ENCODE data around the gene MACROD2.

MACROD2 gene

DNA sequence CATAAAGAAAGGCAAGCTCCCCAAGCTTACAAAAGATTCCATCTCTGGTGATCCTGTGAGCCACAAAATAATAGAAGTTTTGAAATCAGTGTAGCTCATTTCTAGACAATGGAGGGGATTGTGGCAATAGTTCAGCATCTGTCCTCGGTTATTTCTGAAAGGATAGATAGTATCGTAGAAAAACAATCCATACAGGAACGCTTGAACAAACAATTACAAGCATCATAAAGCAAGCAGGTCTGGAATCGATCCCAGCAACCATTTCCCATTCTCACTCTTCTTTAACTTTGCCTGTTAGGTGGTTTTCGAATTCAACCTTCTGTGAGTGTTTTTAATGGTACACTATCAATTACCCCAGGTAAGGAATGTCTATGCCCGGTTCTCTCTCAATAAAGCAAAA, 1646.8 kb downstream of the MACROD2 start:
- TF ChIP-seq FOXP2 (optimal IDR thresholded peaks at IDR 0.05; ENCODE audit: borderline replicate concordance, extremely low read depth, extremely low read length, insufficient read depth) (no peak), POLR2AphosphoS5 (IDR thresholded peaks at IDR 0.05; ENCODE audit: low read depth, low read length) (no peak), REST (IDR thresholded peaks at IDR 0.05; ENCODE audit: insufficient read depth in 1 of 2, low read depth in 2 of 2, low read length in 2 of 2) (no peak), TAF1 (IDR thresholded peaks at IDR 0.05; ENCODE audit: borderline replicate concordance, insufficient read depth, low read length) (no peak), SIN3A (IDR thresholded peaks at IDR 0.05; ENCODE audit: borderline replicate concordance, insufficient read depth, low read length) (no peak)

- TF ChIP-seq SIN3A (IDR thresholded peaks at IDR 0.05; ENCODE audit: borderline replicate concordance, insufficient read depth, low read length) = no peak
- no peak for TF ChIP-seq POLR2AphosphoS5 (IDR thresholded peaks at IDR 0.05; ENCODE audit: low read depth, low read length)
- no peak for TF ChIP-seq FOXP2 (optimal IDR thresholded peaks at IDR 0.05; ENCODE audit: borderline replicate concordance, extremely low read depth, extremely low read length, insufficient read depth)
- no peak for TF ChIP-seq REST (IDR thresholded peaks at IDR 0.05; ENCODE audit: insufficient read depth in 1 of 2, low read depth in 2 of 2, low read length in 2 of 2)
- no peak for TF ChIP-seq TAF1 (IDR thresholded peaks at IDR 0.05; ENCODE audit: borderline replicate concordance, insufficient read depth, low read length)
These were observed 1647.4 kb downstream of the MACROD2 start for GRCh38 chr20:15642676-15643075.

GRCh38 chr20:15643713-15644112, 1648.4 kb downstream of the MACROD2 start:
- no peak for TF ChIP-seq FOXP2 (optimal IDR thresholded peaks at IDR 0.05; ENCODE audit: borderline replicate concordance, extremely low read depth, extremely low read length, insufficient read depth)
- no peak for TF ChIP-seq TAF1 (IDR thresholded peaks at IDR 0.05; ENCODE audit: borderline replicate concordance, insufficient read depth, low read length)
- TF ChIP-seq POLR2AphosphoS5 (IDR thresholded peaks at IDR 0.05; ENCODE audit: low read depth, low read length) = no peak
- no peak for TF ChIP-seq REST (IDR thresholded peaks at IDR 0.05; ENCODE audit: insufficient read depth in 1 of 2, low read depth in 2 of 2, low read length in 2 of 2)
- no peak for TF ChIP-seq SIN3A (IDR thresholded peaks at IDR 0.05; ENCODE audit: borderline replicate concordance, insufficient read depth, low read length)

DNA sequence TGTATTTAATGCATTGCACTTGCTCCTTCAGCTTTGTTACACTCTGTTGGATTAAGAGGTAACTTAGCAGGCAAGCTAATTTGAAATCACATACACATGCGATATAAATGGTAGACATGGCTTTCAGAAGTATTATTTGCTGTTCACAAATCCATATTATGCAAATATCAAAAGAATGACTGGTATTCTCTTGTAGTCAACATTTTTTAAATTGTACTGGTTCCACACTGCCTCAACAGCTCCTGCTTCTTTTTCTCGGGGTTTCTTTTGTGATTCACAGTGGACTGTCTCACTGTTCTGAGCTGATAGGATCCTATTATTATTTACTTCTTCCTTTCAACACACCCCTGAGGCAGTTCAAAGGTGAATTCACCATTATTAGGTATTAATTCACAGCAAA, 1650.5 kb downstream of the MACROD2 start:
- TF ChIP-seq POLR2AphosphoS5 (IDR thresholded peaks at IDR 0.05; ENCODE audit: low read depth, low read length) (no peak), TAF1 (IDR thresholded peaks at IDR 0.05; ENCODE audit: borderline replicate concordance, insufficient read depth, low read length) (no peak), REST (IDR thresholded peaks at IDR 0.05; ENCODE audit: insufficient read depth in 1 of 2, low read depth in 2 of 2, low read length in 2 of 2) (no peak), SIN3A (IDR thresholded peaks at IDR 0.05; ENCODE audit: borderline replicate concordance, insufficient read depth, low read length) (no peak), FOXP2 (optimal IDR thresholded peaks at IDR 0.05; ENCODE audit: borderline replicate concordance, extremely low read depth, extremely low read length, insufficient read depth) (no peak)
